Measurements from ENCODE around the gene TLE3.
"Not testable (repeated sequence)": the region's sequence is repeated elsewhere in the genome, so short reads cannot be mapped to it uniquely, and the experiment has no call there.

The TLE3 gene

DNA sequence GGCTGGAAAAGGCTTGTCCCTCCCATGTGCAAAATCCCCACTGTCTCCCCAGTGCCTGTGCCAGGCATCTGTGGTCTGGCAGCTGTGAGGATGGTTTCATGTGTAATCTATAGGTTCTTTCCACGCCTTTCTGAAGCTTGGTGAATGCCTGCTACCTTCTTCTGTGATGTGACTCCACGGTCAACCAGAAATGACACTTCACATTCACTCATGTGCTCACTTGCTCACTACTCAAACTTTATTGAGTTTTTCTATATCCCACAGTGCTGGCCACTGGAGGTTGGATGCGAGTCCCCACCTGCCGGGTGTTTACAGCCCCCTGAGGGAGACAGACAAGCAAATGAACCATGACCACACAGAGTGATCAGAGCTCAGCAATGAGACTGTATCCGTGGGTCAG, 27.9 kb upstream of the TLE3 start:
- no peak for DNase-seq (ENCODE audit: low read depth)

DNA sequence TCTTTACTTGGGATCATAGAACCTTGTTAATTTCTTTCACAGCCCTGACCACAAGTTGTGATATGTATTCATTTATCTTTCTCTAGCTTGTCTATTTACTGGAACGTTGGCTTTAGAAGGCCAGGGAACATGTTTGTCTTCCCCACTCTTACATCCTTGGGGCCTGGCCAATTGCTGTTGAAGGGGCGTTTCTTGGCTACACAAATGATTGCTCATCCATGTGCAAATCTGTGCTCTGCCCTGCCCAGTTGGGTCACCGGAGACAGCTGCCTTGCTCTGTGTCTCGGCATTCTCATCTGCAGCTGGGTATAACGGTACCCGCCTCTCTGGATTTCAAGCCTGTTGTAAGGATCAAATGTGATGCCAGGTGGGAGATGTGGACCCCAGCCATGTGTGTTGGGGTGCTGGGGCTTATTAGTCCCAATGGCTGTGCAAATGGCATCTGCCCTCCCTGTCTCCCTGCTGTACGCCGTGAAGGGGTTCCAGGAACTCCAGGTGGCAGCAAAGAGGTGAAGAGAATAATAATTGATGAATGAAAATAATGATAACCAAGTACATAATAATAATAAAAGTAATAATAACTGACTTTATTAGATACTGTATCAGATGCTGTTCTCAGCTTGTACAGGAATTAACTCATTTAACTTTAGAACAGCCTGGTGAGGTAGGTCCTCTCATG, 24.0 kb upstream of the TLE3 start:
- no peak for DNase-seq (ENCODE audit: low read depth)

DNA sequence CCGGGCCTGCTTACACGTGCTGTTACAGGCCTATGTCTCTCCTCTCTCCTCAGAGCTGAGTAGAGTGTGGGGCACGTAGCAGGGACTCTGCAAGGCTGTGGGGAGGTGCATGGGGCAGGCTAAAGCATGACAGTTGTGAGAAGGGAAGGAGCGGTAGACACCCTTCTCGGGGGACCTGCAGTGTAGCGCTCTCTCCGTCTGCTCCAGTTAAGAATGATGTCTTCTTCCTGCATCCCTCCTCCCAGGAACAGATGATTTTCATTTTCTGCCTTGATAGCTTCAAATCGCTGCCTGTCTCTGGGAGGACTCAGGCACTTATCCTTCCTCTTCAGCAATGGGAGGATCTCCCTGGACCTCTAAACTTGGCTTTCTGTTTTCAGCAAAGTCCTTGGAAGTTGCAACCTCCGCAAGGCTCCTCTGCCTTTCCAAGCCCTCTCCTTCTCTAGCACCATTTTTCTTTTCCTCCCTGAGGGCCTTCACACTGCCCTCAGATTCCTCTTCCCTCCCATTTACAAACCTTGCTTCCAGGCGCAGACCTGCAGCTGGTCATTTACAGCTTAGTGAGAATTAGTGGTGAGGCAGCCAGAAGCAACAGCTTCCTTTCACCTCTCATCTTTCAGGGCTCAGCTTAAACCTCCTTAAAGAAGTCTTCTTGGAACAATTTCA, 23.4 kb upstream of the TLE3 start:
- no peak for DNase-seq (ENCODE audit: low read depth)

DNA sequence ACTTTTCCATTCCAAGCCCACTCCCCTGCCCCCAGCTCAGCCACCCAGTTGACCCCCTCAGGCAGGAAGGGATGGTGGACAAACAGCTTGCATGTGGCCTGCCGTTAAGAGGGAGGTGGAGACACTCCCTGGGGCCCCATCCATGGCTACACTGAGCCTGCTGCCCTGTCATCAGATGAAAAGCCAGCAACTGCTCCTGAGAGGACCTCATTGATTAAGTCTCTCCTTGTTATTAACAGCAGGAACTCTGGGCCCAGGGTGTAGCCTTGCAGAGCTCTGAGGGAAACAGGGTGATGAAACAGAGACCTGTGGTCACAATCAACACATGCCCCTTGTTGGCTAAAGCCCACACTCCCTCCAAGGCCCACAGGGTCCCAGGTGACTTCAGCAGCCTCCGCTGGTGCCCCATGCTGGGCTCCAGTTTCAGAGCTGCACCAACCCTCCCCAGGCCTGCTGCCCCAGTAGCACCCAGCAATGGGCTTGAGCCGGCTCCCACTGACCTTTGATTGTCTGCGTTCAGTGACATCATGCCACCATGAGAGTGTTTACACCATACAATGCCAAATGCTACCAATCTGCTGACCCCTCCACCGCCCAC, 22.3 kb upstream of the TLE3 start:
- DNase-seq (ENCODE audit: low read depth) = no peak

DNA sequence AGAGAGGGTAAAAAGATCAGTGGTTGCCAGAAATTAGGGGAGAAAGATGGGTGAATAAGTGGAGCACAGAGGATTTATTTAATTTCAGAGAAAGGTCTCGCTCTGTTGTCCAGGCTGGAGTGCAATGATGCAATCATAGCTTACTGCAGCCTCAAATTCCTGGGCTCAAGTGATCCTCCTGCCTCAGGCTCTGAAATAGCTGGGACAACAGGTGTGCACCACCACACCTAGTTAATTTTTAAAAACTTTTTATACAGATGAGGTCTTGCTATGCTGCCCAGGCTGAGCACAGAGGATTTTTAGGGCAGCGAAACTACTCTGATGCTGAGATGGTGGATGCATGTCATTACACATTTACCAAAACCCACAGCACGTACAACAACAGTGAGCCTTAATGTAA, 20.9 kb upstream of the TLE3 start:
- no peak for DNase-seq (ENCODE audit: low read depth)

DNA sequence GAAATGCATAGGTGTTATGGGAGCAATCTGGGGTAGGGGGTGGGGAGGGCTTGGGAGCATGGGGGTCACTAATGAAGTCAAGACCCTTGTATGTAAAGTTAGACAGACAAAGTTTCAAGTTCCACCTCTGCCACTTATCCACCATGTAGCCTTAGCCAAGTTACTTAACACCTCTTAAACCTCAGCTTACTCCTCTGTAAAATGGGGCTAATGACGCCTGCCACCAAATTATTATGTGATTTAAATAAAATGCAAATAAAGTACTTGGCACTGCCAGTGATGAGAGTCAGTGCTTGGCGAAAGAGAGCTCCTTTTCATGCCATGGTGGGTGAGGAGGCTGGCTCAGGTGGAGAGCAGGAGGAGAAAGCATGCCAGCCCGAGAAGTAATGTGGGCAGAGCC, 18.6 kb upstream of the TLE3 start:
- DNase-seq (ENCODE audit: low read depth) = no peak

DNA sequence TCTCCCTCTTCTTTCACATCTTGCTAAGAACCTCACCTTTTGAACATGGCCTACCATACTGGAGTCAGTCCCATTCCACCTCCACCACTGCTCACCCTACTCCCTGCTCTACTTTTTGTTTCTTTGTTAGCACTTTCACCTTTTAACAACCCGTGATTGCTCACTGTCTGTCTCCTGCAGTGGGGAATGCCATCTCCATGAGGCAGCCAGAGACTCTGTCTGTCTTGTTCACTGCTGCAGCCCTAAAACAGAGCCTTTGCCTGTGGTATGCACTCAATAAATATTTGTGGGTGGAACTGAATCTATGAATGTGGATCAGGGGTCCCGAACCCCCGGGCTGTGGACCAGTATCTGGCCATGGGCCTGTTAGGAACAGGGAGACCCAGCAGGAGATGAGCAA, 16.5 kb upstream of the TLE3 start:
- DNase-seq (ENCODE audit: low read depth) = no peak

DNA sequence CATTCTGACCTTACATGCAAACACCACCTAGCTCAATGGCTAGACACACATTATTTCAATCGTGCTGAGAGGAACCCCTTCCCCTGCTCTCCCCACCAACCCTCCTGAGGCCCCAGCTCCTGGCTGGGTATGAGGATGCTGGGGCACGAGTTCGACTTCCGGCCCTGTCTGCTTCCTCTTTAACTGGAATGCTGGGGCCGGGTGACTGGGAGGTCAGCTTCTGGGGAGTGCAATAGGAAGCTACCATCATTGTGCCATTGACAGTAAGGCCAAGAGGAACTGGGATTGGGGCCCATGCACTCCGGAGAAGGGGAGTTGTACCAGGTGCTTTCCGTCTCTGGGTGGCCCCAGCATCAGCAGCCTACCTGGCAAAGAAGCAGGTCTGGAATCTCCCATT, 15.6 kb upstream of the TLE3 start:
- no peak for DNase-seq (ENCODE audit: low read depth)

DNA sequence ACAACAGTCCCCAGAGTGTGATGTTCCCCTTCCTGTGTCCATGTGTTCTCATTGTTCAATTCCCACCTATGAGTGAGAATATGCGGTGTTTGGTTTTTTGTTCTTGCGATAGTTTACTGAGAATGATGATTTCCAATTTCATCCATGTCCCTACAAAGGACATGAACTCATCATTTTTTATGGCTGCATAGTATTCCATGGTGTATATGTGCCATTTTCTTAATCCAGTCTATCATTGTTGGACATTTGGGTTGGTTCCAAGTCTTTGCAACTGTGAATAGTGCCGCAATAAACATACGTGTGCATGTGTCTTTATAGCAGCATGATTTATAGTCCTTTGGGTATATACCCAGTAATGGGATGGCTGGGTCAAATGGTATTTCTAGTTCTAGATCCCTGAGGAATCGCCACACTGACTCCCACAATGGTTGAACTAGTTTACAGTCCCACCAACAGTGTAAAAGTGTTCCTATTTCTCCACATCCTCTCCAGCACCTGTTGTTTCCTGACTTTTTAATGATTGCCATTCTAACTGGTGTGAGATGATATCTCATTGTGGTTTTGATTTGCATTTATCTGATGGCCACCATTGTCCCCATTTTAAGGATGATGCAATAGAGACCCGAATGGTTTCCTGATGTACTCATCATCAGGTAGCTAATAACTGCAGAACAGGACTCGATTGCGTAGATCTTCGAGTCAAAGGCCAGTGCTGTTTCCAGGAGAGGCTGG, 15.0 kb upstream of the TLE3 start:
- DNase-seq (ENCODE audit: low read depth) = not testable (repeated sequence)

DNA sequence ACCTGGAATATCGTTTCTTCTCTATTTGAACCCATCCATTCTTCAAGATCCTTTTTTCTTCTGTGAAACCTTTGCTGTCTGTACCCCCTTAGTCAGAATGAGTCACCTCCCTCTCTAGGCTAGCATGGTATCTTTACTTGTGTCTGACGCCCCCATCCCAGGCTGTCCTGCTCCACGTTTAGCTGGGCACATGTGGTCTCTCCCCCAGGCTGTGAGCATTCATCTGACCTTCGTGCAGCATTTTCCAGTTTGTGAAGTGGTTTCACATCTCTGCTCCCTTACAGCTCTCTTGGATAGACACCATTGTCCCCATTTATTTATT, 14.3 kb upstream of the TLE3 start:
- DNase-seq (ENCODE audit: low read depth) = no peak

DNA sequence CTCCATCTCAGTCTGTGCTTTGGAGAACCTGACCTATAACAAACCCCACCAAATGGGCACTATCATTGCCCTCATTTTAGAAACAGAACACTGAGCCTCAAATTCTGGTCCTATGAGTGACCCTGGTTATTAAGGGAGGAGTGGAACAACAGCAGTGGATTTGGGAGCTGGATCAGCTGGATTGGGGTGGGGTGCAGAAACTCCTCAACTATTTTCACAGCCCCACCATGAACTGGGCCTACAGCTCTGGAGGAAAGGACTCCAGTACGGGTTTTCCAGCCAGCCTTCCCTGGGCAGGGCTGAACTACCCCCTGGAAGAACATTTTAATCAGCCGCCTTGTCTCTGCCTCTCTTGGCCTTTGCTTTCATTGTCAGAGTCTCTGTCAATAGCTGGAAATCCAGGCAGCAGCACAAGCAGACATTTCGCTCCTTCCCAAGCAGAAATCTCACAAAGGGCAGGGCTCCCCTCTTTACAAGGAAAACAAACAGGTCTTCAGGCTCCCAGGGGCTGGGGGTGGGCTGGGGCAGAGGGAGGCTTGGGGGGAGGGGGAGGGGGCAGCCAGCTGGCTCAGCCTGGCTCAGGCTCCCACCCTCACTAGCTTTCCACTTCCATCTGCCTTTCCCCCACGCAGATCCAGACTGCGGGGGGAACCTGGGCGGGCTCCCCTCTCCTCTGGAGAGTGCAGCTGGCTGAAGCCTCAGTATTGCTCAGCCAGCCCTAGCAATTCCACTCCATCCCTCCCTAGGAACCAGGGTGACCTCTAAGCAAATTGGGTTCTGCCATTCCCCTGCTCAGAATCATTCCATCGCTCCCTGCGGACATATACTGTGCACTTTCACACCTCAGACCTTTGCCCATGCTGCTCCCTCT, 13.7 kb upstream of the TLE3 start:
- DNase-seq (ENCODE audit: low read depth) = no peak

DNA sequence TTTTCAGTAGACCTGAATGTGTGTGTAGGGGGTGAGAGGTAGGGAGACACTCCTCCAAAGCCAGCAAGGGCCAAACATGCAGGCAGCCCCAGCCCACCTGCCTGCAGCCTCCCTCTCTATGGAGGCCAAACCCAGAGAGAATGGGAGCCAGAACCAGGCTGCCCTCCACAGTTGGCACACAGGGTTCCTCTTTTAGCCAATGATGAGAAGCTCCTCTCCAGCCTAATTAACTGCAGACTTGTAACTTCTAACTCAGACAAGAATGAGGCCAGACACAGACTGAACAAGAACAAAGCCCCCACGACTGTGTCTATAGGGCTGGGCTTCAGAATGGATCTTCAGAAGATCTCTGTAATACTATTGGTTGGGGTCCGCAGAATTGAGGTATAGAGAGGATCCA, 12.3 kb upstream of the TLE3 start:
- DNase-seq (ENCODE audit: low read depth) = no peak

DNA sequence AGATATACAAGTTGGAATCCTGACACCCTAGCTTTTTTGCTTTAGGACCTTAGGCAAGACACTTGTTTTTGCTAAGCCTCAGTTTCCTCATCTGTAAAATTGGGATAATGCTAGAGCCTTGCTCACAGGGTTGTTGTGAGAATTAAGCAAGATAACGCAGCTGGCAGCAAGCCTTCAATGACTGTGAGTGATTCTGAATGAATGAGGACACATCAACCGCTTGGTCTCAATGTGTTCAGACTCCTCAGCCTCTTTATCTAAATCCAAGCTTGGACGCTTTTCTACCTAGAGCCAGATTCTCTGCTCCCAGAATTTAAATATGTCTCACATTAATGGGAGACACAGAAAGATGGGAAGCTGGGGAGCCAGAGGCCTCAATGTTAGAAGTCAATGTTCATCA, 11.8 kb upstream of the TLE3 start:
- DNase-seq (ENCODE audit: low read depth) = no peak

DNA sequence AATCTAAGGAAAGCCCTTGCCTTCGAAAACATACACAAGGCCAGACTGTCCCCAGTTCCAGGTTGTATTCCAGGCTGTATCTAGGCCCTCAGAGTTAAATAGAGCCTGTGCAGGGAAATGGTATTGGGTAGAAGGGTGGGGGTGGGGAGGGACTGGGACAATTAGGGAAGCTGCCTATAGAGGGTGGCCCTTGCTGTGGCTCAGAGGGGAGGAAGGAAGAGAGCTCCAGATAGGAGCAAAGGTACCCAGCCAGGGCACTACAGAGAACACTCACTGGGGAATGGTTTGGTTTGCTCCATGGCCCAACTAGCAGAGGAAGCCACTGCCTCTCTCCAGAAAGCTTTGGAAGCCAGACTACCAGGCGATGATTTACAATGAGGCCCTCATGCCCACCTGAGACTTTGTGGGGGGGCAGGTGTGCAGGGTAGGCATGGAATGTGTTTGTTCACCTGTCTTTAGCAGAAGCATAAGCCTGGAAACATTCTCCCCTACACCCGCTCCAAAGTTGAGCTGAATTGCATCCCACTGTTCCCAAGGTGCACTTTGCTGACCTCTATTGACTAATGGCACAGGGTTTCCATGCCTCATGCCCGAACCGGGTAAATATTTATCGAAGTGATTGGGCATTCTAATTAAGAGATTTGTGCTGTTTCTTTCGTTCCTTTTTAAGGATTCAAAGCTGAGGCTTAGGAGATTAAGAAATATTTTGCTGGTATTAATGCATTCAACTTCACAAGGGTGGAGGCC, 6.3 kb upstream of the TLE3 start:
- DNase-seq (ENCODE audit: low read depth) = no peak

DNA sequence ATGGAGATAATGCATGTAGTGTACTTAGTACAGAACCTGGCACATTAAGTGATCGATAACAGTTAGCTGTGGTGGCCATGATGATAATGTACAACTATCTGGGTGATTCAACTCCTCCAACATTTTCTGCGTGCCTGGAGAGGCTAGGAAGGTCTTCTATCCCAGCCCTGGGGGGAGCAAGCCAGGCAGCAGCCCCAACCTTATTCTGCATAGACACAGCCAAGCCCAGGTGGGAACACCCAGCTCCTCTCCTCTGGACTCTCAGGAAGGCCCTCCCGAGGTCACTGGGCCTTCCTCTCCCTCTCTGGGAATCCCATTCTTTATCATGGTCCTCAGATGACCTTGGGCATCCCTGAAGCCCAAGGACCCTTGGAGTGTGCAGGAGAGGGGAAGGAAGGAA, 5.1 kb upstream of the TLE3 start:
- DNase-seq (ENCODE audit: low read depth) = no peak

DNA sequence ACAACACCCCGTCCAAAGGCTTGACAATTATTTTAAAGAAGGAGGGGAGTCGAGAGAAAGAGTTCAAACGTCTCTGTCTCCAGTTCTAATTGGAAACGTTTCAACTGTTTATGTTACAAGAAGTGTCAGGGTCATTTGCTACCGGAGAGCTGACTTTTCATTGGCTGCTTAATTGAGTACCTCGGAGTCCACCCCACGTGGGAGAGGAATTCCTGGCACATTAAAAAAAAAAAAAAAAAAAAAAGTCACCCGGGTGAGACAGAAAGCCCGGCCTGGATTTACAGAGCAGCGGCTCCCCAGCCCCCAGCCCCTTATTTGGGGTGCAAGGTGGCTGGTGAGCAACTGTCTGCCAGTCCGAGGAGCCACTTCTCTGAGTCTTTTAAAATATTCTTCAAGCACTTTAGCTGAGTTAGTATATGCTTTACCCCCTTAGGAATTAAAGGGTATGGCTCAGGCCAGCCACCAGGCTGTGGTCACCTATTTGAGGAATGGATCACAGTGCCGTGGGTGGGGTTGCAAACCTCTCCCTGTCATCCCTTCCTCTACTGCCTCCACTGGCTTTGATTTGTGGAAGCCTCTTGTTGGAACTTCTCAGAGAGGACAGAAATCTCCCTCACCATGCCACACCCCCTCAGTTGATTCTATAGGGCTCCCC, 3.9 kb upstream of the TLE3 start:
- DNase-seq (ENCODE audit: low read depth) = no peak

DNA sequence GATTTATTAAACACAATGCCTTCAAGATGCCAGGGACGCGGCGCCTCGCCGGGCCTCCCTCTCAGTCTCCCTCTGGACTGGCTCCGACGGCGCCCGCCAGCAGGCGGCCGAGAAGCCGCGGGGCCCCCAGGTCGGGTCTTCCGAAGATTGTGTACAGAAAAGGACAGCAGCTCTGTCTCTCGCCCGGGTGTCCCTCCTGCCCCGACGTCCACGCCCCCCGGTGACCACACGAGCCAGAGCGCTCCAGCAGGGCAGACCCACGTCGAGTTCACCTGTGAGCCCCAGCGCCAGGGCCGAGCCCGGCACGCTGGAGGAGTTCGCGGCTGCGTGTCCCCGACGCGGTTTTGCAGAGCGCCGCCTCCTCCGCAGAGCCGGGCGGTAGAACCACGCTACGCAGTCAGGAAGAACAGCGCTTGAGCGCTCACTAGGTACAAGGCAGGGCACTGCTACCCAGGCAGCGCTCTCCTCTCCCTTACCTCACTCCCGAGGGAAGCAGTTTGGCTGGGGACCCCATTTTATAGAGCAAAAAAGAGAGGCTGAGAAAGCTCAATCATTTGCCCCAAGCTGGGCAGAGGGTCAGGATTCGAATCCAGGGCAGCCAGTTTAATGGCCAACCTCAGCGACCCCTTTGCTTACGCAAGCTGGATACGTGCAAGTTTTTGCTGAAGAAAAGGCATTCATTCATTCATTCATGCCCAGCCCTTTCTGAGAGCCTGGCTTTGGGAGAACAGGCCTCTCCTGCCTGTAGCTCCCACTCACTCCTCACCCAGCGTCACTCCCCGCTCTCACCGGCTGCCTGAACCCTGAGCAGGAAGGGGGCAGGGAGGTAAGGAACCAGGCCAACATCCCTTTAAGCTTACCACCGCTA, 3.0 kb upstream of the TLE3 start:
- peak; percentile 46 for DNase-seq (ENCODE audit: low read depth)

DNA sequence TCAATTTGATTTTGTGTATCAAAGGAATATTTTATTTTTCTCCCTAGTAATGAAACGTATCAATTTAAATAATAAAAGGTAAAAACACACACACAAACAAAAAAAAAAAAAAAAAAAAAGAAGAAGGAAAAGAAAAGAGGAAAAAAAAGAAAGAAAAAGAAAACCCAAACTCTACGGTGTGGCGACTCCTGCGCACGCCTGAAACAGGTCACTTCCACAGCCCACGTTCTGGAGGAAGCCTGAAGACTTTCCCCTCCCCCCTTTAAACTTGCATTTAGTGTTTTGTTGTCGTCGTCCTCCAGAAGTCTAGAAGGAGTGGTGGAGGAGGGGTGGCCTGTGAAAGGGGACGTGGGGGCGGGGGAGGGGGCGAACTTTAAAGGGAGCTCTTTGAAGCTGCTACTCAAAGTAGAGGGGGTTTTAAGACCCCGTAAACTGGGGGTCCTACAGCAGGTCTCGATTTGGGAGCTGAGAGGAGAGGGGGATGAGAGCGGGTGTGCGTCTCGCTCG, 2.3 kb upstream of the TLE3 start:
- no peak for DNase-seq (ENCODE audit: low read depth)

DNA sequence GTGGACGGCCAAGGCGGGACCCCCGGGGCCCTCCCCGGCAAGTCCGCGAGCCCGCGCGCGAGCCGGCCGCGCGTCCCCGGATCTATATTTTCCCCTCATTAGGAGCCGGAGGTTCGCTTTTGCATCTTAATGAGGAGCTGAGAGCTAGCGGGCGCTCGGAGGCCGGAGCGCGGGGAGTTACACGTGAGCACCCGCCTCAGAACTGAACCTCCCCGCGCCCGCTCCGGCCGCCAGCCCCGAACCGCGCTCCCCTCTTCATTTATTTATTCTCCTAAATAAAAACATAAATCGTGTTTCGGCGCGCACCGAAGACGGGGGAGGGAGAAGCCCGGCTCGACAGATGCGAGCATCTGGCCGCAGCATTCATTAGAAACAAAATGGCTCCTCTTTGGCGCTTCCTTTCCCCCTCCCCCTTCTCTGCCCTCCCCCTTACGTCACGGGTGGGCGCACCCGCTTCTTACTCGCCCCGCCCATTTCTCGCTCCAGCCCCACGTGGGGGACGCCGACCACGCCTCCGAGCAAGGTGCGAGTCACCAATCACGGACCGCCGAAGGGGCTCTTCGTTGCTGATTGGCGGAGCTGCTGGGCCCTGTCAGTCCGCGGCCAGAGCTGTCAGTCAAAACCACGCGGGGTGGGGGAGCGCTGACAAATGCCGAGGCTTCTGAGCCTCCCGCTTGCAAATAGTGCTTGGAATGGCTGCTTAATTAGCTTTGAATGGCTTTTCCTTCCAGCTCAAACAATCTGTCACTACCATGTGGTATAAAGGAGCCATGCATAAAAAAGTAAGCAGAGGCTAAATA, 1.6 kb upstream of the TLE3 start:
- peak; percentile 100 for DNase-seq (ENCODE audit: low read depth)
